ENCODE results near the gene FCN1.

The FCN1 gene

DNA sequence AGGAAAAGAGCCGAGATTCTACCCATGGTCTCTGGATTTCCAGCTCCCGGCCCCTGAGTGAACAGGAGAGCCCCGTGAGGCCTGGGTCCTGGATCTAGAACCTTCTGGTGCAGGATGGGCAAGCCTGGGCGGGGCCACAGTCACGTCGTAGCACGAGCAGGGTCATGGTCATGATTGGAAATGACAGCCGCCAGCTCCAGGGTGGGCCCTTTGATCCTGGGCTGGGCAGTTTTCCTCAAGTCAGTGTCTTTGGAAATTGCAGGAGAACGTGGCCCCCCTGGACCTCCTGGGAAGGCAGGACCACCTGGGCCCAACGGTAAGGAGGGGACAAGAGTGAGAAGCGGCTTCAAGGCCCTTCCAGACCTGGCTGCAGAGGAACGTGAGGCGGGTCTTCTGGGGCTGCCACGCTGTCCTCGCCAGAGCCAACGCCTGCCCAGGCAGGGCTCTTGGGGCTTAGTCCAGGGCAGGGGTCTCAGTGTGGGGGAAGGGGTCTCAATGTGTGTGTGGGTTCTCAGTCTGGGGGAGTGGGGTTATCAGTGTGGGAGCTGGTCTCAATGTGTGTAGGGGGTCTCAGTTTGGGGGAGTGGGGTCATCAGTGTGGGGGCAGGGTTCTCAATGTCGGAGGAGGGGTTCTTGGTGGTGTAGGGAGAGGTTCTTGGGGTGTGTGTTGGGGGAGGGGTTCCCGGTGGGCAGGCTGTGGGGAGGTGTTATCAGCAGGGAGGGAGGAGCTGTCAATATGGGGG, 34.5 kb downstream of the FCN1 start:
- ATAC-seq (ENCODE audit: low read depth): no peak
- Histone ChIP-seq H3K4me1 (ENCODE audit: insufficient read depth, poor library complexity, severe bottlenecking) (no peaks in the 10 kb centered on the region), H3K27me3 (ENCODE audit: insufficient read depth, poor library complexity, severe bottlenecking) (peaks cover 21% of the 10 kb centered on the region), H3K27ac (ENCODE audit: poor library complexity, severe bottlenecking) (no peak overlapping the region), H3K4me3 (ENCODE audit: severe bottlenecking) (no peak overlapping the region), H3K36me3 (ENCODE audit: low read depth) (no peaks in the 10 kb centered on the region), H3K9me3 (ENCODE audit: severe bottlenecking) (no peaks in the 10 kb centered on the region)
- TF ChIP-seq, protein P1, sequence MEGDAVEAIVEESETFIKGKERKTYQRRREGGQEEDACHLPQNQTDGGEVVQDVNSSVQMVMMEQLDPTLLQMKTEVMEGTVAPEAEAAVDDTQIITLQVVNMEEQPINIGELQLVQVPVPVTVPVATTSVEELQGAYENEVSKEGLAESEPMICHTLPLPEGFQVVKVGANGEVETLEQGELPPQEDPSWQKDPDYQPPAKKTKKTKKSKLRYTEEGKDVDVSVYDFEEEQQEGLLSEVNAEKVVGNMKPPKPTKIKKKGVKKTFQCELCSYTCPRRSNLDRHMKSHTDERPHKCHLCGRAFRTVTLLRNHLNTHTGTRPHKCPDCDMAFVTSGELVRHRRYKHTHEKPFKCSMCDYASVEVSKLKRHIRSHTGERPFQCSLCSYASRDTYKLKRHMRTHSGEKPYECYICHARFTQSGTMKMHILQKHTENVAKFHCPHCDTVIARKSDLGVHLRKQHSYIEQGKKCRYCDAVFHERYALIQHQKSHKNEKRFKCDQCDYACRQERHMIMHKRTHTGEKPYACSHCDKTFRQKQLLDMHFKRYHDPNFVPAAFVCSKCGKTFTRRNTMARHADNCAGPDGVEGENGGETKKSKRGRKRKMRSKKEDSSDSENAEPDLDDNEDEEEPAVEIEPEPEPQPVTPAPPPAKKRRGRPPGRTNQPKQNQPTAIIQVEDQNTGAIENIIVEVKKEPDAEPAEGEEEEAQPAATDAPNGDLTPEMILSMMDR (IDR thresholded peaks at IDR 0.05; ENCODE audit: poor library complexity, severe bottlenecking): no peak
- DNase-seq (ENCODE audit: low spot score): no peak

DNA sequence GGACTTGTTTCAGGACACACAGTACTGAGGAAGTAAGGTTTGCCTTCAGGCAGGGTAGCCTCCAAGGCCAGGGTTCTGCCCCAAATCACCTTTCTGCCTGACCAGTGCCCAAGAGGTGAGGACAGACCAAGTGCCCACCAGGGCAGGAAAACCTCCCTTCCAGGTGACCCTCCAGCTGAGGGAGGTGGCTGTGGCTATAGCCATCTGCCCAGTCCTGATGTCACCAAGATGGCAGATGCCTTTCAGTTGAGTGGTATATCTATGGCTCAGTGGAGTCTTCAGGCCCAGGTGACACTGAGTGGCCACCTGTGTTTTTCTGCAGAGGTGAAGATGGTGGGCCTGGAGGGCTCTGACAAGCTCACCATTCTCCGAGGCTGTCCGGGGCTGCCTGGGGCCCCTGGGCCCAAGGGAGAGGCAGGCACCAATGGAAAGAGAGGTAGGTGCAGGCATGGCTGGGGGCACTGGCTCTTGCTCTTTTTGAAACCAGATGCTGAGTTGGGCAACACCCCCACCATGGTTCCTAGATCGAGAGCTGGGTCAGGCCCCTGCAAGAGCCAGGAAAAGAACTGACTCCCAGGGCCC, 35.4 kb downstream of the FCN1 start:
- DNase-seq (ENCODE audit: low spot score) (no peak), ATAC-seq (ENCODE audit: low read depth) (no peak)
- Histone ChIP-seq H3K4me3 (ENCODE audit: severe bottlenecking) (no peak overlapping the region), H3K9me3 (ENCODE audit: severe bottlenecking) (no peaks in the 10 kb centered on the region), H3K4me1 (ENCODE audit: insufficient read depth, poor library complexity, severe bottlenecking) (no peaks in the 10 kb centered on the region), H3K36me3 (ENCODE audit: low read depth) (no peaks in the 10 kb centered on the region), H3K27me3 (ENCODE audit: insufficient read depth, poor library complexity, severe bottlenecking) (peaks cover 27% of the 10 kb centered on the region), H3K27ac (ENCODE audit: poor library complexity, severe bottlenecking) (no peak overlapping the region)
- TF ChIP-seq, protein P1 (IDR thresholded peaks at IDR 0.05; ENCODE audit: poor library complexity, severe bottlenecking): no peak

DNA sequence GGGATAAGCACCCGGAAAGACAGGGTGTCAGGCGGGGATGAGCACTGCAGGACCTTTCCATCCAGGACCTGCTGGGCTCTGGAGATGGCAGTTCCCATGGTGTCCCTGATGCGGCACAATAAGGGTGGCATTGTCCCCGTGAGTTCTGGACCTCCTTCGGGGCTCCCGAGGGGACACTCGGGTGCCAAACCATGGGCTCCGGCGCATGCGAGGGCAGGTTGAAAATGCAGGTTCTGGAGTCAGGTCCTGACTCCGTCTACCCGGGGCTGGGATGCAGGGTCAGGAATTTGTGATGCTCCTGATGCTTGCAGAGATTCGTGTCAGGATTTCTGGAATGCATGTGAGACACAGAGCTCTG, 36.4 kb downstream of the FCN1 start:
- ATAC-seq (ENCODE audit: low read depth): no peak
- H3K9me3 ChIP-seq (ENCODE audit: severe bottlenecking): no peaks in the 10 kb centered on the region
- peaks cover 37% of the 10 kb centered on the region for H3K27me3 ChIP-seq (ENCODE audit: insufficient read depth, poor library complexity, severe bottlenecking)
- H3K27ac ChIP-seq (ENCODE audit: poor library complexity, severe bottlenecking): no peak overlapping the region
- TF ChIP-seq, protein P1 (IDR thresholded peaks at IDR 0.05; ENCODE audit: poor library complexity, severe bottlenecking): no peak
- H3K4me1 ChIP-seq (ENCODE audit: insufficient read depth, poor library complexity, severe bottlenecking): no peaks in the 10 kb centered on the region
- H3K36me3 ChIP-seq (ENCODE audit: low read depth): no peaks in the 10 kb centered on the region
- DNase-seq (ENCODE audit: low spot score): no peak
- no peak overlapping the region for H3K4me3 ChIP-seq (ENCODE audit: severe bottlenecking)

DNA sequence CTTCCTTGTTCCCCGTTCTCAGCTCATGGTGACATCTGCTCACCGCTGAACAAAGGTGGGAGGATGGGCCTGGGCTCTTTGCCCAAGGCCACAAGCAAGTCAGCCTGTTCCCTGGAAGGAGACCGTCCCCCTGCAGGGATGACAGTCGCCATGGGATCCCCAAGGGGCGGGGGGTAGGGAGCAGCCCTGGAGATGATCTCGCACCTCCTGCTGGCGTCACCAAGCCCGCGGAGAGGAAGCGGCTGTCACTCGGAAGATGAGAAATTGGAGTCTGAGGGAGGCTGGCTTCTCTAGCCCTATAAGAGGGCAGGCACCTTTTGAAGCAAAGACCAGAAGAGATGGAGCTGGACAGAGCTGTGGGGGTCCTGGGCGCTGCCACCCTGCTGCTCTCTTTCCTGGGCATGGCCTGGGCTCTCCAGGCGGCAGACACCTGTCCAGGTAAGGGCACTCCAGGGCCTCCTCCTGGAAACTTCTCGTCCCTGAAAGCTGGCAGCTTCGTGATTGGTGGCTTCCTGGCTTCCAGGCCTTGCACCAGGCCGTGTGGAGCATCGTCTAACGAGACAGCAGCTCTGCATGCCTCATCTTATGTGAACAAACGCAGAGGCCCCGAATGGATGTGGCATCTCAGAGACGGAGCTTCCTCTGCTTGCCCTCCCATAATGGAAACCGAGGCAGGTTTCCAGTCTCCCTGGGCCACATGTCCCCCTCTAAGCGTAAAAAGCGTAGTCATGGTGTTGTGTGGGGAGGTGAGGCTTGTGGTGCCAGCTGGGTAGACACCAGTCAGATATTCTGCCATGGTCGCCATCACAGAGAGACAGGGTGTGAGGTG, 37.0 kb downstream of the FCN1 start, which contains the start of gene FCN2:
TSS of gene FCN2 (plus strand) at position 327 of the 829 bp plus-strand sequence. CDS start at position 339, 12 bp downstream.
- no peak within 1 kb of the TSS for H3K27ac ChIP-seq (ENCODE audit: poor library complexity, severe bottlenecking)
- H3K36me3 ChIP-seq (ENCODE audit: low read depth): no peaks in the 10 kb centered on the region
- ATAC-seq (ENCODE audit: low read depth) (no peak), DNase-seq (ENCODE audit: low spot score) (no peak)
- no peaks in the 10 kb centered on the region for H3K9me3 ChIP-seq (ENCODE audit: severe bottlenecking)
- H3K4me3 ChIP-seq (ENCODE audit: severe bottlenecking): no peak within 1 kb of the TSS
- TF ChIP-seq, protein P1 (IDR thresholded peaks at IDR 0.05; ENCODE audit: poor library complexity, severe bottlenecking): no peak
- no peaks in the 10 kb centered on the region for H3K4me1 ChIP-seq (ENCODE audit: insufficient read depth, poor library complexity, severe bottlenecking)
- peaks cover 43% of the 10 kb centered on the region for H3K27me3 ChIP-seq (ENCODE audit: insufficient read depth, poor library complexity, severe bottlenecking)
